Measurements from ENCODE around the gene UACA.
A peak's percentile ranks its signal among the peaks of the same experiment; 100 is the strongest.
"Not testable (repeated sequence)": the region's sequence is repeated elsewhere in the genome, so short reads cannot be mapped to it uniquely, and the experiment has no call there.

The UACA gene

GRCh38 chr15:70753101-70753829 lies 10.1 kb downstream of the UACA start:
- no peak for DNase-seq

- DNase-seq = no peak
These were observed 11.1 kb downstream of the UACA start for GRCh38 chr15:70752193-70752635.

- no peak for DNase-seq
These were observed 13.0 kb downstream of the UACA start for GRCh38 chr15:70750203-70750869.

GRCh38 chr15:70748281-70748747 lies 15.0 kb downstream of the UACA start:
- no peak for DNase-seq

GRCh38 chr15:70746598-70746997 lies 16.8 kb downstream of the UACA start:
- not testable (repeated sequence) for DNase-seq

GRCh38 chr15:70742928-70743327 lies 20.4 kb downstream of the UACA start:
- no peak for DNase-seq

GRCh38 chr15:70741677-70742293 lies 21.6 kb downstream of the UACA start:
- DNase-seq = no peak

GRCh38 chr15:70741107-70741531 lies 22.2 kb downstream of the UACA start:
- no peak for DNase-seq

GRCh38 chr15:70735040-70735439 lies 28.3 kb downstream of the UACA start:
- DNase-seq = not testable (repeated sequence)

GRCh38 chr15:70729164-70729563 lies 34.2 kb downstream of the UACA start:
- no peak for DNase-seq

- DNase-seq = no peak
These were observed 36.6 kb downstream of the UACA start for GRCh38 chr15:70726753-70727152.

GRCh38 chr15:70723927-70724326 lies 39.4 kb downstream of the UACA start:
- no peak for DNase-seq

- no peak for DNase-seq
These were observed 40.3 kb downstream of the UACA start for GRCh38 chr15:70723122-70723422.

GRCh38 chr15:70722266-70723121 lies 40.9 kb downstream of the UACA start:
- peak; percentile 80 for DNase-seq

- no peak for DNase-seq
These were observed 42.9 kb downstream of the UACA start for GRCh38 chr15:70720228-70721016.

GRCh38 chr15:70717237-70717793 lies 46.0 kb downstream of the UACA start:
- DNase-seq = no peak

GRCh38 chr15:70715840-70716485 lies 47.4 kb downstream of the UACA start:
- no peak for DNase-seq

- DNase-seq = no peak
These were observed 48.8 kb downstream of the UACA start for GRCh38 chr15:70714565-70714964.

- DNase-seq = no peak
These were observed 49.3 kb downstream of the UACA start for GRCh38 chr15:70714015-70714414.

- DNase-seq = no peak
These were observed 51.1 kb downstream of the UACA start for GRCh38 chr15:70712271-70712670.

- DNase-seq = no peak
These were observed 52.6 kb downstream of the UACA start for GRCh38 chr15:70710714-70711113.
